SH-SY5Y (cell line): Measurements from ENCODE around the gene ITGA2.

Experiments
- GATA2 ChIP-seq: IDR thresholded peaks from 2 replicates; pipeline ENCODE4 v1.6.1; 2011; ENCODE audit warnings: mild to moderate bottlenecking, low read depth, low read length
- GATA3 ChIP-seq: IDR thresholded peaks from 2 replicates; pipeline ENCODE4 v1.6.1; 2011; ENCODE audit warnings: low read depth, mild to moderate bottlenecking, low read length, moderate library complexity

DNA sequence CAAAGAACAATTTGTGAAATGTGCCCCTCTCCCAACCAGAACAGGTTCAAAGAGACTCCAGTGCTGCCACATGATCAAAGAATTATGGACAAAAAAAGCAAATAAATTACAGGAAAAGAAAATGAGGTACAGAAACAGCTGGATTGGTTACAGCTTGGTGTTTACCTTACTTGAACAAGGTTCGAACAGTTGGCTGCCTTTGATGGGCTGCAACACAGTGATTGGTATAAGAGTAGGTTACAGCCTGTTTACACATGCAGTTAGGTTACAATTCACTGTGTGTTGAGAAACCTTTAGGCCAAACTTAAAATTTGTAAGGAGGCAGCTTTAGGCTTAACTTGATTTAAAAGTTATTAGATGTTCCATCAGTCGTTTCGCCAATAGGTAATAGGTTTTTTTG is 123.8 kb downstream of the ITGA2 start:
- no peak for TF ChIP-seq GATA3
- TF ChIP-seq GATA2 = no peak
